Cardiac muscle cell (in vitro differentiated cells and primary cell): ENCODE results near the gene COL26A1. TPM values are rescaled to one million over a fixed set of nuclear protein-coding genes. Genes with fewer than 3 reads are reported as not detected.

ENCODE experiments used
- DNase-seq, 2 donors: peaks; one replicate each; pipeline versions ENCODE4 v3.0.0 to v3.0.0-alpha.2; 2010 to 2017; ENCODE audit warnings: low read depth in 1 of 2, low spot score in 1 of 2
- H3K27ac ChIP-seq: fragments of 200-600 bp; sonication (generic); 2 replicates; pipeline ENCODE4 v1.5.1; 2016
- H3K27me3 ChIP-seq: fragments of 200-600 bp; sonication (generic); 2 replicates; pipeline ENCODE4 v1.6.0; 2016; ENCODE audit warnings: control low read depth
- H3K36me3 ChIP-seq: fragments of 200-600 bp; sonication (generic); 2 replicates; pipeline ENCODE4 v1.5.1; 2016; ENCODE audit warnings: control low read depth
- H3K4me1 ChIP-seq: fragments of 200-600 bp; sonication (generic); 2 replicates; pipeline ENCODE4 v1.8.1; 2017; ENCODE audit warnings: low read depth, mild to moderate bottlenecking, mixed run types
- H3K4me3 ChIP-seq: fragments of 200-600 bp; sonication (generic); 2 replicates; pipeline ENCODE4 v1.5.1; 2016; ENCODE audit warnings: mild to moderate bottlenecking
- H3K9me3 ChIP-seq: fragments of 200-600 bp; sonication (generic); 2 replicates; pipeline ENCODE4 v1.5.1; 2017; ENCODE audit warnings: low read depth, mild to moderate bottlenecking, control low read depth
- polyA plus RNA-seq: library from polyadenylated mRNA; unstranded; fragments of >200 nt; fragmentation: Nextera tagmentation; extraction: Ambion mirVana; gene quantifications from 2 replicates; pipeline ENCODE4 v1.2.1, GENCODE V29; 2016
- total RNA-seq: library from RNA; depleted of rRNA; stranded (reverse); fragments of >200 nt; gene quantifications from 2 replicates; pipeline ENCODE4 v1.2.3, GENCODE V29; 2016
- TF ChIP-seq, protein P1 (sequence below): IDR thresholded peaks from 2 replicates; pipeline ENCODE4 v1.5.1; 2012; ENCODE audit warnings: low read depth, mild to moderate bottlenecking, low read length

COL26A1 gene
- total and polyA plus RNA-seq, 2 experiments from 2014 or later: 12.5 to 44.8 TPM

DNA sequence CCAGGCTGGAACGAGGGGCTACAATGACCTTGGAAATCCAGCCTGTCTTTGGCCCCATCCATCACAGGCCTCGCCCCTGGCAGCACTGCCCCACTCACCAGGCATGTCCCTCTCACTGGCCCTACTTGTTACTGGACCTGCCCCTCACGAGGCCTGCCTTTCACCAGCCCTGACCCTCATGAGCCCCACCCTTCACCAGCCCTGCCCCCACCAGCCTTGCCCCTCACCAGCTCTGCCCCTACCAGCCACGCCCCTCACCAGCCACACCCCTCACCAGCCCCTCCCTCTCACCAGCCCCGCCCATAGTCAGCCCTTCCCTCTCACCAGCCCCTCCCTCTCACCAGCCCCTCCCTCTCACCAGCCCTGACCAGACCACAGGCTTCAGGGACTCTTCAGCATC, 57.8 kb downstream of the COL26A1 start:
- Histone ChIP-seq H3K9me3 (no peaks in the 10 kb centered on the region), H3K4me3 (no peak overlapping the region), H3K4me1 (peaks cover 5% of the 10 kb centered on the region), H3K27ac (no peak overlapping the region), H3K36me3 (no peaks in the 10 kb centered on the region), H3K27me3 (no peaks in the 10 kb centered on the region)
- TF ChIP-seq, protein P1, sequence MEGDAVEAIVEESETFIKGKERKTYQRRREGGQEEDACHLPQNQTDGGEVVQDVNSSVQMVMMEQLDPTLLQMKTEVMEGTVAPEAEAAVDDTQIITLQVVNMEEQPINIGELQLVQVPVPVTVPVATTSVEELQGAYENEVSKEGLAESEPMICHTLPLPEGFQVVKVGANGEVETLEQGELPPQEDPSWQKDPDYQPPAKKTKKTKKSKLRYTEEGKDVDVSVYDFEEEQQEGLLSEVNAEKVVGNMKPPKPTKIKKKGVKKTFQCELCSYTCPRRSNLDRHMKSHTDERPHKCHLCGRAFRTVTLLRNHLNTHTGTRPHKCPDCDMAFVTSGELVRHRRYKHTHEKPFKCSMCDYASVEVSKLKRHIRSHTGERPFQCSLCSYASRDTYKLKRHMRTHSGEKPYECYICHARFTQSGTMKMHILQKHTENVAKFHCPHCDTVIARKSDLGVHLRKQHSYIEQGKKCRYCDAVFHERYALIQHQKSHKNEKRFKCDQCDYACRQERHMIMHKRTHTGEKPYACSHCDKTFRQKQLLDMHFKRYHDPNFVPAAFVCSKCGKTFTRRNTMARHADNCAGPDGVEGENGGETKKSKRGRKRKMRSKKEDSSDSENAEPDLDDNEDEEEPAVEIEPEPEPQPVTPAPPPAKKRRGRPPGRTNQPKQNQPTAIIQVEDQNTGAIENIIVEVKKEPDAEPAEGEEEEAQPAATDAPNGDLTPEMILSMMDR: no peak
- no peak for DNase-seq

DNA sequence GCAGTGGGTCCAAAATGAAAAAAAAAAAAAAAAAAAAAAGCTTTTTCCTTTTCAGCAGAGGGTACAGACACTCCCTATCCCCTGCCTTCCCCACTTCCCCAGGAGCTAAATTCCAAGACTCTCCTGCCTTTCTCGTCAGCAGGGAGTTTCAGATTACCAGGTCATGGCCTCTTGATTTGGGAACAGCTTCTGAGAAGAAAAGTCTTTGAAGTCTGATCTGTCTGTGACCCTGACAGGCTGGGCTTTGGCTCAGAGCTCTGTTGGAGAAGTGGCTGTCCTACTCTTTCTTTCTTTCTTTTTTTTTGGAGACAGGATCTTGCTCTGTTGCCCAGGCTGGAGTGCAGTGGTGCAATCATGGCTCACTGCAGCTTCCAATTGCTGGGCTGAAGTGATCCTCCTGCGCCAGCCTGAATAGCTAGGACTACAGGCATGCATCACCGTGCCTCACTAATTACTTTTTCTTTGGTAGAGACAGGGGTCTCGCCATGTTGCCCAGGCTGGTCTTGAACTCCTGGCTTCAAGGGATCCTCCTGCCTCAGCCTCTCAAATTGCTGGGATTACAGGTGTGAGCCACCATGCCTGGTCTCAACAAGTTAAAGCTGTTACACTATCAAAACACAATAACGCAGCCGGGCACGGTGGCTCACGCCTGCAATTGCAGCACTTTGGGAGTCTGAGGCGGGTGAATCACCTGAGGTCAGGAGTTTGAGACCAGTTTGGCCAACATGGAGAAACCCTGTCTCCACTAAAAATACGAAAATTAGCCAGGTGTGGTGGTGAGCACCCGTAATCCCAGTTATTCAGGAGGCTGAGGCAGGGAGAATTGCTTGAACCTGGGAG, 59.9 kb downstream of the COL26A1 start:
- H3K4me3 ChIP-seq: no peak overlapping the region
- no peaks in the 10 kb centered on the region for H3K9me3 ChIP-seq
- H3K27me3 ChIP-seq: no peaks in the 10 kb centered on the region
- peaks cover 5% of the 10 kb centered on the region for H3K4me1 ChIP-seq
- TF ChIP-seq, protein P1: no peak
- no peaks in the 10 kb centered on the region for H3K36me3 ChIP-seq
- no peak overlapping the region for H3K27ac ChIP-seq
- peak in 1 of 2 donors; percentile 50 for DNase-seq

DNA sequence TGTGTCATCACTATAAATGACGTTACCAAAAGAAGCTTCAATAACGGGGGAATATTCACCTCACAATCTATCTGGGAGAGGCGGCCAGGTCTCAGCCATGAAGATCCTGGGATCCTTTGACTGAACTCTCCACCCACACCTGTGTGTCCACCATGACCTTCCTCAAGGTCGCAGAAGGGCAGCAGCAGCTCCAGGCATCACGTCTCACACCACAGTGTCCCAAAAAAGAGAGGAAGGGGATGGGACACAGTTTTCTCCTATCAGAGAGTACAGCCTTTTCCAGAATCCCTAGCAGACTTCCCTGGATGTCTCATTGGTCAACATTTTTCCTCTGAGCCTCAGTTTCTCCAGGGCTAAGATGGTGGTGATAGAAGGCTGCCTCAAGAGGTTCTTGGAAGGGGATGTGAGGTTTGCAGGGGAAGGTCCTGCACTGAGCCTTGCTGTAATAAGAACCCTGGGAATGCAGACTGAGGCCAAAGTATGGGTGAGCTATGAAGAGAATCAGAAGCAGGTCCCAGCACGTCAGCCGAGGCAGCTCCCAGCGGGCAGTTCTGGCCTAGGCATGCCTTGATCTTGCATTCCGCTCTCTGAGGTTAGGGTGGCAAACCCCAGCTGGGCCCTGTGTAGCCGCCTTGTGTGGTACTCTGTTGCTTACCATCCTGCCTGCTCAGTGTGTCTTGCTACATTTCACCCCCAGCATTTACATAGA, 63.8 kb downstream of the COL26A1 start:
- Histone ChIP-seq H3K4me3 (no peak overlapping the region), H3K27ac (no peak overlapping the region), H3K36me3 (no peaks in the 10 kb centered on the region), H3K9me3 (no peaks in the 10 kb centered on the region), H3K27me3 (no peaks in the 10 kb centered on the region), H3K4me1 (peaks cover 5% of the 10 kb centered on the region)
- TF ChIP-seq, protein P1: no peak
- DNase-seq: no peak

DNA sequence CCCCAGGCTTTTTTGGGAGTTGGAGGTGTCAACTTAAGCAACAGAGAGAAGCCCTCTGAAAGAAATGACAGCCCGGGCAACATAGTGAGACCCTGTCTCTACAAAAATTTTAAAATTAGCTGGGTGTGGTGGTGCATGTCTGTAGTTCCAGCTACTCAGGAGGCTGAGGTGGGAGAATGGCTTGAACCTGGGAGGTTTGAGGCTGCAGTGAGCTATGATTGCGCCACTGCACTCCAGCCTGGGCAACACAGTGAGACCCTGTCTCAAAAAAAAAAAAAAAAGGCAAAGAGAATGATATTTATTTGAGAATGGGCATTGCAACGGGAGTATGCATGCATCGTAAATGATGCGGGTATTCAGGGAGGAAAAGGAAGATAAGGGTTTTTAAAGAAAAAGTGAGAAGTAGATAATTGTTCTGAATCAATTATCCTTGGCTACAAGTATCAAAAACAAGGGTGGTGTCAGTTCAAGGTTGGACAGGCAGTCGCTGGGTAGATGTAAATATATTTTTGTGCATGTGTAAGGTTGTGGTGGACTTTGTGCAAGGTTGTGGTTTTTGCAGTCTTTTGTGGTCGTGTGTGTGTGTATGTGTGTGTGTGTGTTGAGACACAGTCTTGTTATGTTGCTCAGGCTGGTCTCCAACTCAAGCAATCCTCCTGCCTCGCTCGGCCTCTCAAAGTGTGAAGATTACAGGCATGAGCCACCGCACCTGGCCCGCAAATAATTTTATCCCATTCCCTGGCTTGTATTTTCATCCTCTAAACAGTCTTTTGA, 65.6 kb downstream of the COL26A1 start:
- Histone ChIP-seq H3K27ac (no peak overlapping the region), H3K27me3 (no peaks in the 10 kb centered on the region), H3K9me3 (no peaks in the 10 kb centered on the region), H3K4me3 (no peak overlapping the region), H3K36me3 (no peaks in the 10 kb centered on the region), H3K4me1 (no peaks in the 10 kb centered on the region)
- TF ChIP-seq, protein P1: no peak
- no peak for DNase-seq

DNA sequence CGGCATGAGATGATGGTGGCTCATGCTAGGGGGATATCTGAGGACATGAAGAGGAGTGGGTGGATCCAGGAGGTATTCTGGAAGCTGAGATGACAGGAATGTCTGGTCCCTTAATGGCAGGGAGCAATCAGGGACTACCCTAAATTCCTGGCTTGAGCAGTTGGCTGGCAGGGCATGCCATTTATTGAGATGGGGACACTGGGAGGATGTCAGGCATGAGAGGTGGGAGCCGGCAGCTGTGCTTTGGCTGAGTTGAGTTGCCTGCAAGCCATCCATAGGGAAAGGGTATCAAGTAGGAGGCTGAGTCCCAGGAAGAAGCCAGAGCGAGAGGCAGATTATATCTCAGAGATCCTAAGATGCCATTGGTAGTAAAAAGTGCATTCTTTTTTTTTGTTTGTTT, 69.6 kb downstream of the COL26A1 start:
- no peak for DNase-seq
- Histone ChIP-seq H3K4me3 (no peak overlapping the region), H3K27me3 (no peaks in the 10 kb centered on the region), H3K27ac (no peak overlapping the region), H3K36me3 (no peaks in the 10 kb centered on the region), H3K4me1 (no peaks in the 10 kb centered on the region), H3K9me3 (no peaks in the 10 kb centered on the region)
- TF ChIP-seq, protein P1: no peak
